HL-60 (cell line): ENCODE measurements around the gene QRICH2.
"Not testable (repeated sequence)": the region's sequence is repeated elsewhere in the genome, so short reads cannot be mapped to it uniquely, and the experiment has no call there.

ENCODE experiments used
- DNase-seq, 2 experiments: peaks; one replicate each; pipeline ENCODE4 v3.0.0-alpha.2; 2010 to 2020; ENCODE audit warnings: low read depth in 1 of 2, low spot score in 1 of 2
- H3K27ac ChIP-seq: fragments of 250-450 bp; sonication (Bioruptor Pico); replicated peaks from 2 replicates; pipeline ENCODE4 v1.5.1; 2020; ENCODE audit warnings: mild to moderate bottlenecking, moderate library complexity
- H3K27me3 ChIP-seq: fragments of 250-450 bp; sonication (Bioruptor Pico); 2 replicates; pipeline ENCODE4 v1.5.1; 2021; ENCODE audit warnings: mild to moderate bottlenecking, moderate library complexity; ENCODE audit not compliant: insufficient read depth, poor library complexity, severe bottlenecking
- H3K4me3 ChIP-seq: replicated peaks from 2 replicates; pipeline ENCODE4 v1.5.1; 2011; ENCODE audit warnings: mild to moderate bottlenecking, control low read depth, low read length; ENCODE audit not compliant: insufficient read depth
- GABPA ChIP-seq: IDR thresholded peaks from 2 replicates; pipeline ENCODE4 v1.6.1; 2012; ENCODE audit warnings: low read depth
- POLR2AphosphoS5 ChIP-seq: IDR thresholded peaks from 2 replicates; pipeline ENCODE4 v1.6.1; 2012; ENCODE audit warnings: low read depth
- SPI1 ChIP-seq: IDR thresholded peaks from 2 replicates; pipeline ENCODE4 v1.6.1; 2012; ENCODE audit warnings: low read depth, mild to moderate bottlenecking, borderline replicate concordance
- TF ChIP-seq, protein P1 (sequence below): IDR thresholded peaks from 2 replicates; pipeline ENCODE4 v1.6.1; 2012; ENCODE audit warnings: low read depth; ENCODE audit not compliant: insufficient replicate concordance
- TF ChIP-seq, protein P2 (sequence below): IDR thresholded peaks from one replicate; pipeline ENCODE4 v1.5.1; 2011; ENCODE audit warnings: low read length, control low read depth, inconsistent platforms; ENCODE audit not compliant: insufficient read depth

The QRICH2 gene

DNA sequence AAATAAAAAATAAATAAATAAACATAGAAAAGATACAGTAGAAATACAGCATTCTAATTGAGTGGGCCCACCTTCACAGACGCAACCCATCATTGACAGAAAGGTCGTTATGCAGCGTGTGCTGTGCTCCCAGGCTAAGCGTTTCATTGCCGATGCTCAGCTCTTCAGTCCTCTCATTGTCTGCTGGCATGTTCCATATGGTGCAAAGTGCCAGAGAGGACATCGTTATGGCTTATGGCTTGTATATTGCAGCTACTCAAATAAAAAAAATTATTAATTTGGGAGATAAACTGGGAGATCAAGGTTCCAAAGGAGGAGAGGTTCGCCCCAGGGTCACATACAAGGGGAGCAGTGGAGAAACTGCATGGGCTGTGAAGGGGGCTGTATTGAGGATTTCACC is 54.2 kb downstream of the QRICH2 start:
- no peak for TF ChIP-seq GABPA
- TF ChIP-seq, protein P1, sequence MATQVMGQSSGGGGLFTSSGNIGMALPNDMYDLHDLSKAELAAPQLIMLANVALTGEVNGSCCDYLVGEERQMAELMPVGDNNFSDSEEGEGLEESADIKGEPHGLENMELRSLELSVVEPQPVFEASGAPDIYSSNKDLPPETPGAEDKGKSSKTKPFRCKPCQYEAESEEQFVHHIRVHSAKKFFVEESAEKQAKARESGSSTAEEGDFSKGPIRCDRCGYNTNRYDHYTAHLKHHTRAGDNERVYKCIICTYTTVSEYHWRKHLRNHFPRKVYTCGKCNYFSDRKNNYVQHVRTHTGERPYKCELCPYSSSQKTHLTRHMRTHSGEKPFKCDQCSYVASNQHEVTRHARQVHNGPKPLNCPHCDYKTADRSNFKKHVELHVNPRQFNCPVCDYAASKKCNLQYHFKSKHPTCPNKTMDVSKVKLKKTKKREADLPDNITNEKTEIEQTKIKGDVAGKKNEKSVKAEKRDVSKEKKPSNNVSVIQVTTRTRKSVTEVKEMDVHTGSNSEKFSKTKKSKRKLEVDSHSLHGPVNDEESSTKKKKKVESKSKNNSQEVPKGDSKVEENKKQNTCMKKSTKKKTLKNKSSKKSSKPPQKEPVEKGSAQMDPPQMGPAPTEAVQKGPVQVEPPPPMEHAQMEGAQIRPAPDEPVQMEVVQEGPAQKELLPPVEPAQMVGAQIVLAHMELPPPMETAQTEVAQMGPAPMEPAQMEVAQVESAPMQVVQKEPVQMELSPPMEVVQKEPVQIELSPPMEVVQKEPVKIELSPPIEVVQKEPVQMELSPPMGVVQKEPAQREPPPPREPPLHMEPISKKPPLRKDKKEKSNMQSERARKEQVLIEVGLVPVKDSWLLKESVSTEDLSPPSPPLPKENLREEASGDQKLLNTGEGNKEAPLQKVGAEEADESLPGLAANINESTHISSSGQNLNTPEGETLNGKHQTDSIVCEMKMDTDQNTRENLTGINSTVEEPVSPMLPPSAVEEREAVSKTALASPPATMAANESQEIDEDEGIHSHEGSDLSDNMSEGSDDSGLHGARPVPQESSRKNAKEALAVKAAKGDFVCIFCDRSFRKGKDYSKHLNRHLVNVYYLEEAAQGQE: no peak
- TF ChIP-seq, protein P2, sequence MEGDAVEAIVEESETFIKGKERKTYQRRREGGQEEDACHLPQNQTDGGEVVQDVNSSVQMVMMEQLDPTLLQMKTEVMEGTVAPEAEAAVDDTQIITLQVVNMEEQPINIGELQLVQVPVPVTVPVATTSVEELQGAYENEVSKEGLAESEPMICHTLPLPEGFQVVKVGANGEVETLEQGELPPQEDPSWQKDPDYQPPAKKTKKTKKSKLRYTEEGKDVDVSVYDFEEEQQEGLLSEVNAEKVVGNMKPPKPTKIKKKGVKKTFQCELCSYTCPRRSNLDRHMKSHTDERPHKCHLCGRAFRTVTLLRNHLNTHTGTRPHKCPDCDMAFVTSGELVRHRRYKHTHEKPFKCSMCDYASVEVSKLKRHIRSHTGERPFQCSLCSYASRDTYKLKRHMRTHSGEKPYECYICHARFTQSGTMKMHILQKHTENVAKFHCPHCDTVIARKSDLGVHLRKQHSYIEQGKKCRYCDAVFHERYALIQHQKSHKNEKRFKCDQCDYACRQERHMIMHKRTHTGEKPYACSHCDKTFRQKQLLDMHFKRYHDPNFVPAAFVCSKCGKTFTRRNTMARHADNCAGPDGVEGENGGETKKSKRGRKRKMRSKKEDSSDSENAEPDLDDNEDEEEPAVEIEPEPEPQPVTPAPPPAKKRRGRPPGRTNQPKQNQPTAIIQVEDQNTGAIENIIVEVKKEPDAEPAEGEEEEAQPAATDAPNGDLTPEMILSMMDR: no peak
- no peak for TF ChIP-seq SPI1
- TF ChIP-seq POLR2AphosphoS5: no peak
- H3K27ac ChIP-seq: no peak overlapping the region; the same call in 1 of the 2 replicates
- H3K27me3 ChIP-seq: no peaks in the 10 kb centered on the region
- DNase-seq: no peak
- H3K4me3 ChIP-seq: no peak overlapping the region

DNA sequence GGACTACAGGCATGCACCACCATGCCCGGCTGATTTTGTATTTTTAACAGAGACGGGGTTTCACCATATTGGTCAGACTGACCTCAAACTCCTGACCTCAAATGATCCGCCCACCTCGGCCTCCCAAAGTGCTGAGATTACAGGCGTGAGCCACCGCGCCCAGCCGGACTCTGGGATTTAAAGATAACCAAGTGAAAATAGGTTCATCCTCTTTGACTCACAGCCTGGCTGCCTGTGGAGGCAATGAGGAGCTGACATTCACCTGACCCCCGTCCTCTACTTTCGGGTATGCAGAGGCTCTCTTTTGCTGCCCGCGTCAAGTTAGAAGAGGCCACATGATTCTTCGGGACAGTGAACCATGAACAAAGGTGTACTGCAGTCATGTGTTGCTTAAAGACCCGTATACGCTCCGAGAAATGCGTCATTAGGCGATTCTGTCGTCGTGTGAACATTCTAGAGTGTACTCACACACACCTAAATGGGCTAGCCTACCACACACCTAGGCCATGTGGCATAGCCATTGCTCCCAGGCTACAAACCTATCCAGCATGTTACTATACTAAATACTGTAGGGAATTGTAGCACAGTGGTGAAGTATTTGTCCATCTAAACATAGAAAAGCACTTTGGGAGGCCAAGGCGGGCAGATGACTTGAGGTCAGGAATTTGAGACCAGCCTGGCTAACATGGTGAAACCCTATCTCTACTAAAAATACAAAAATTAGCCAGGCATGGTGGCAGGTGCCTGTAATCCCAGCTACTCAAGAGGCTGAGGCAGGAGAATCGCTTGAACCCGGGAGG is 54.9 kb downstream of the QRICH2 start:
- DNase-seq, H3K27me3 ChIP-seq, H3K4me3 ChIP-seq: not testable (repeated sequence)
- H3K27ac ChIP-seq: peak overlapping the region; percentile 76

DNA sequence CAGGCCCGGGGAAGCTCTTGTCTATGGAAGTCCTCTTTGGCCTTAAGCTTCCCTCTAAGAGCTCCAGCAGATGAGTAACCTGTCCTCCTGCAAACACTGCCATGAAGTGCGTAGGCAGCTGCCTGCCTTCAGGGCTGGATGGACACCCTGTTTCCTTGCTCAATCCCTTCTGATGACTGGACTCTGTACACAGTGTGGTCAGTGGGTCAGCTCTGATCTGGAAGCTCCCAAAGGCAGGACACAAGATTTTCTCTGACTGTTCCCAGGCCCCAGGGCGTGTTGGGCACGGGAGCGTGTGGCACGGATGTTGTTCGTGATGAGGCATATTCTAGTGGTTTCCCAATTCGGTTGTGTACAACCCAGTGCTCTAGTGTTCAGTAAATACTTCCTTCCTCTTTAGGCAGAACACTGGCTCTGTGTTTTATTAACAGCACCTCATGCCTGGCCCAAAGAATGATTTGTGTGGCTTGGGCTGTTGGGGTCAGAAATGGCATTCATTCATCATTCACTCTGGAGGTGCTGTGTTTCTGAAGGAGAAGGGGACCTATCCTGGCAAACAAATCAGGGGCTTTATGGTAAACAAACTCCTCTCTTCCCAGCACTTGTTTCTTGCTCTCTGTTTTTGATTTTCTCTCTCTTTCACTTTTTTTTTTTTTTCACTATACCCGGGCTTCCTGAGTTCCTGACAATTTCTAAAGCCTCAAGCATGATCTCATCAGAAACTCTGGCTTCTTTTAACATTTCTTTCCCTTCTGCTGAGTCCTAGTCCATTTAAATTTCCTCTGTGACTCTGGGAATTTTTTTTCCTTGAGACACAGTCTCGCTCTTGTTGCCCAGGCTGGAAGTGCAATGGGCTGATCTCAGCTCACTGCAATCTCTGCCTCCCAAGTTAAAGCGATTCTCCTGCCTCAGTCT is 55.8 kb downstream of the QRICH2 start:
- H3K27ac ChIP-seq: peak overlapping the region; percentile 76
- DNase-seq: peak; percentile 73 to 84
- no peak overlapping the region for H3K4me3 ChIP-seq

More for the DNA sequence above, 55.8 kb downstream of the QRICH2 start:
- TF ChIP-seq, protein P1: no peak
- TF ChIP-seq, protein P2: no peak
- TF ChIP-seq POLR2AphosphoS5 (peak; percentile 74), SPI1 (peak; percentile 58; the same call in 1 of the 2 replicates), GABPA (no peak)
- H3K27me3 ChIP-seq: no peaks in the 10 kb centered on the region
